Measurements from ENCODE around the gene MRPS27. TPM values are rescaled to one million over a fixed set of nuclear protein-coding genes. Genes with fewer than 3 reads are reported as not detected.

Gene MRPS27
- total RNA-seq, 1 donor from 2014 or later, result 37.0 TPM

GRCh38 chr5:72205431-72206009, 114.5 kb downstream of the MRPS27 start:
- FAIRE-seq (peak; percentile 59), DNase-seq (ENCODE audit: low read depth) (peak; percentile 60)
- peak overlapping the region; percentile 24 for H3K4me2 ChIP-seq (ENCODE audit: low read length)
- Mint-ChIP-seq H3K27ac (ENCODE audit: unreplicated experiment) (peak overlapping the region; percentile 34), H3K9me3 (ENCODE audit: unreplicated experiment) (no peaks in the 10 kb centered on the region), H3K27me3 (ENCODE audit: low read depth, unreplicated experiment) (no peaks in the 10 kb centered on the region), H3K4me1 (ENCODE audit: low read depth, unreplicated experiment) (peaks cover 60% of the 10 kb centered on the region), H3K4me3 (ENCODE audit: unreplicated experiment) (peak overlapping the region; percentile 40), H3K36me3 (ENCODE audit: low read depth, unreplicated experiment) (peaks cover 46% of the 10 kb centered on the region)
- H3K27me3 ChIP-seq (ENCODE audit: insufficient read depth, low read length), result no peaks in the 10 kb centered on the region
- H3K4me1 ChIP-seq (ENCODE audit: insufficient read depth, low read length), result peaks cover 43% of the 10 kb centered on the region
- H3K79me2 ChIP-seq (ENCODE audit: insufficient read depth, low read length), result peaks cover 39% of the 10 kb centered on the region
- H3K36me3 ChIP-seq (ENCODE audit: insufficient read depth, low read length), result peaks cover 50% of the 10 kb centered on the region
- H3K4me3 ChIP-seq (ENCODE audit: insufficient read depth, low read depth, low read length), result no peak overlapping the region
- TF ChIP-seq CTCF (IDR thresholded peaks at IDR 0.05; ENCODE audit: insufficient read depth, low read depth, low read length) (no peak), EZH2 (IDR thresholded peaks at IDR 0.05; ENCODE audit: insufficient read depth, low read length) (no peak)
- H4K20me1 ChIP-seq (ENCODE audit: insufficient read depth, low read length), result peaks cover 33% of the 10 kb centered on the region
- H2AFZ ChIP-seq (ENCODE audit: low read depth, low read length), result no peak overlapping the region
- peak overlapping the region; percentile 37 for H3K27ac ChIP-seq (ENCODE audit: low read depth, low read length)
- H3K9ac ChIP-seq (ENCODE audit: low read length), result no peak overlapping the region
- H3K9me3 ChIP-seq (ENCODE audit: insufficient read depth, low read depth, low read length), result no peaks in the 10 kb centered on the region

GRCh38 chr5:72204946-72205345, 115.1 kb downstream of the MRPS27 start:
- Histone ChIP-seq H4K20me1 (ENCODE audit: insufficient read depth, low read length) (peaks cover 38% of the 10 kb centered on the region), H3K36me3 (ENCODE audit: insufficient read depth, low read length) (peaks cover 56% of the 10 kb centered on the region), H3K4me3 (ENCODE audit: insufficient read depth, low read depth, low read length) (no peak overlapping the region), H3K9ac (ENCODE audit: low read length) (no peak overlapping the region), H3K4me1 (ENCODE audit: insufficient read depth, low read length) (peaks cover 37% of the 10 kb centered on the region), H2AFZ (ENCODE audit: low read depth, low read length) (no peak overlapping the region), H3K4me2 (ENCODE audit: low read length) (peak overlapping the region; percentile 24), H3K9me3 (ENCODE audit: insufficient read depth, low read depth, low read length) (no peaks in the 10 kb centered on the region), H3K27ac (ENCODE audit: low read depth, low read length) (peak overlapping the region; percentile 29), H3K79me2 (ENCODE audit: insufficient read depth, low read length) (peaks cover 45% of the 10 kb centered on the region), H3K27me3 (ENCODE audit: insufficient read depth, low read length) (no peaks in the 10 kb centered on the region)
- H3K9me3 Mint-ChIP-seq (ENCODE audit: unreplicated experiment), result no peaks in the 10 kb centered on the region
- FAIRE-seq (no peak), DNase-seq (ENCODE audit: low read depth) (peak; percentile 39)
- H3K4me3 Mint-ChIP-seq (ENCODE audit: unreplicated experiment), result peak overlapping the region; percentile 17
- H3K27ac Mint-ChIP-seq (ENCODE audit: unreplicated experiment), result peak overlapping the region; percentile 34
- TF ChIP-seq EZH2 (IDR thresholded peaks at IDR 0.05; ENCODE audit: insufficient read depth, low read length) (no peak), CTCF (IDR thresholded peaks at IDR 0.05; ENCODE audit: insufficient read depth, low read depth, low read length) (no peak)
- H3K4me1 Mint-ChIP-seq (ENCODE audit: low read depth, unreplicated experiment), result peaks cover 54% of the 10 kb centered on the region
- H3K27me3 Mint-ChIP-seq (ENCODE audit: low read depth, unreplicated experiment), result no peaks in the 10 kb centered on the region
- H3K36me3 Mint-ChIP-seq (ENCODE audit: low read depth, unreplicated experiment), result peaks cover 47% of the 10 kb centered on the region

GRCh38 chr5:72203251-72203845, 116.7 kb downstream of the MRPS27 start:
- no peak for TF ChIP-seq EZH2 (IDR thresholded peaks at IDR 0.05; ENCODE audit: insufficient read depth, low read length)
- TF ChIP-seq CTCF (IDR thresholded peaks at IDR 0.05; ENCODE audit: insufficient read depth, low read depth, low read length), result no peak
- H3K27ac ChIP-seq (ENCODE audit: low read depth, low read length), result peak overlapping the region; percentile 43
- H3K4me1 Mint-ChIP-seq (ENCODE audit: low read depth, unreplicated experiment), result peaks cover 46% of the 10 kb centered on the region
- no peak overlapping the region for H3K4me2 ChIP-seq (ENCODE audit: low read length)
- FAIRE-seq, result no peak
- no peak overlapping the region for H2AFZ ChIP-seq (ENCODE audit: low read depth, low read length)
- no peaks in the 10 kb centered on the region for H3K9me3 ChIP-seq (ENCODE audit: insufficient read depth, low read depth, low read length)
- no peak overlapping the region for H3K4me3 ChIP-seq (ENCODE audit: insufficient read depth, low read depth, low read length)
- peak overlapping the region; percentile 30 for H3K9ac ChIP-seq (ENCODE audit: low read length)
- H3K79me2 ChIP-seq (ENCODE audit: insufficient read depth, low read length), result peaks cover 61% of the 10 kb centered on the region
- peaks cover 26% of the 10 kb centered on the region for H3K4me1 ChIP-seq (ENCODE audit: insufficient read depth, low read length)
- peak overlapping the region; percentile 27 for H3K4me3 Mint-ChIP-seq (ENCODE audit: unreplicated experiment)
- H4K20me1 ChIP-seq (ENCODE audit: insufficient read depth, low read length), result peaks cover 54% of the 10 kb centered on the region
- peaks cover 60% of the 10 kb centered on the region for H3K36me3 Mint-ChIP-seq (ENCODE audit: low read depth, unreplicated experiment)
- peaks cover 72% of the 10 kb centered on the region for H3K36me3 ChIP-seq (ENCODE audit: insufficient read depth, low read length)
- H3K27me3 ChIP-seq (ENCODE audit: insufficient read depth, low read length), result no peaks in the 10 kb centered on the region
- H3K9me3 Mint-ChIP-seq (ENCODE audit: unreplicated experiment), result no peaks in the 10 kb centered on the region
- DNase-seq (ENCODE audit: low read depth), result peak; percentile 80
- peak overlapping the region; percentile 58 for H3K27ac Mint-ChIP-seq (ENCODE audit: unreplicated experiment)
- no peaks in the 10 kb centered on the region for H3K27me3 Mint-ChIP-seq (ENCODE audit: low read depth, unreplicated experiment)
